HEK293T (cell line): ENCODE data around the gene SCN9A.

Experiments
- BHLHE40 ChIP-seq: fragments of 450-650 bp; IDR thresholded peaks from 2 replicates; pipeline ENCODE4 v1.6.1; 2016; ENCODE audit warnings: mild to moderate bottlenecking, moderate library complexity, borderline replicate concordance
- CTBP1 ChIP-seq: fragments of 450-650 bp; IDR thresholded peaks from 2 replicates; pipeline ENCODE4 v1.6.1; 2016; ENCODE audit warnings: borderline replicate concordance
- FOXM1 ChIP-seq: fragments of 450-650 bp; IDR thresholded peaks from 2 replicates; pipeline ENCODE4 v1.6.1; 2017; ENCODE audit warnings: mild to moderate bottlenecking, borderline replicate concordance
- HDGF ChIP-seq: fragments of 450-650 bp; IDR thresholded peaks from 2 replicates; pipeline ENCODE4 v1.6.1; 2017; ENCODE audit warnings: antibody characterized with exemption, borderline replicate concordance
- LEF1 ChIP-seq: fragments of 450-650 bp; IDR thresholded peaks from 2 replicates; pipeline ENCODE4 v1.6.1; 2017; ENCODE audit warnings: mild to moderate bottlenecking, borderline replicate concordance
- SP1 ChIP-seq: fragments of 450-650 bp; IDR thresholded peaks from 2 replicates; pipeline ENCODE4 v1.6.1; 2017
- ZNF384 ChIP-seq: fragments of 450-650 bp; IDR thresholded peaks from 2 replicates; pipeline ENCODE4 v1.6.1; 2016
- TF ChIP-seq, protein P1 (sequence below): fragments of 450-650 bp; IDR thresholded peaks from 2 replicates; pipeline ENCODE4 v1.6.1; 2016

DNA sequence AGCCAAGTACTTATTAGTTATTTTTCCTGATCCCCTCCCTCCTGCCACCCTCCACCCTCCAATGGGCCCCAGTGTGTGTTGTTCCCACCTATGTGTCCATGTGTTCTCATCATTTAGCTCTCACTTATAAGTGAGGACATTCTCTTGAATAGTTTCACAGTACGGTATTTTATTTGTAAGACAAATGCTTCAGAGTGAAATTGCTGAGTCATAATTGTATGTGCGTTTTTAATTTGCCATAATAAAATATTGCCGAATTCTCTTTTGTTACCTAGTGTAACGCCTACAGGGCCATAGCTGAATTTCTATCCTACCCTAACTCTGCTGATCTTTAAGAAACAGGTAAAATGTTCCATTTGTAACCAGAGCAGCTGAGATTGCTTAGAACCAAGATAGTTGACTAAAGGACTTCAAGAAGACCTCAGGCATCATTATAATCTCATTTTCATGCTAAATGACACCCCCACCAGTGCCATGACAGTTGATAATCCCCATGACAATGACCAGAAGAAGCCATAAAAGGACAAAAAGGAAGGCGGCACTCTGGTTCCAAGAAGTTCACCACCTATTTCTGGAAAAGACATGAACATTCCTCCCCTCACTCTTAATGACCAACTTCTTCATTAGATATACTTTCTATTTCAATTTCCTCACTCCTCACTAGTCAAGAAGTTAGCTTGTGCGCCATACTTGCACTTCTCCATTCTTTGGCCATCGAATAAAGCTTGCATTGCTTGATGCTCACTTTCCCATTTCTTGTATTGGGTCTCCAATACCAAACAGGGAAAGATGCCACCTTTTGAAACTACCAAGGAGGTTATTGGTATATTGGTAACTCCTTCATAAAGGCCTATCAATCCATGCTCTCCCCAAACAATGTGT lies 18.4 kb downstream of the SCN9A start:
- TF ChIP-seq HDGF, result no peak
- no peak for TF ChIP-seq CTBP1
- TF ChIP-seq LEF1, result no peak
- TF ChIP-seq SP1, result no peak
- TF ChIP-seq, protein P1, sequence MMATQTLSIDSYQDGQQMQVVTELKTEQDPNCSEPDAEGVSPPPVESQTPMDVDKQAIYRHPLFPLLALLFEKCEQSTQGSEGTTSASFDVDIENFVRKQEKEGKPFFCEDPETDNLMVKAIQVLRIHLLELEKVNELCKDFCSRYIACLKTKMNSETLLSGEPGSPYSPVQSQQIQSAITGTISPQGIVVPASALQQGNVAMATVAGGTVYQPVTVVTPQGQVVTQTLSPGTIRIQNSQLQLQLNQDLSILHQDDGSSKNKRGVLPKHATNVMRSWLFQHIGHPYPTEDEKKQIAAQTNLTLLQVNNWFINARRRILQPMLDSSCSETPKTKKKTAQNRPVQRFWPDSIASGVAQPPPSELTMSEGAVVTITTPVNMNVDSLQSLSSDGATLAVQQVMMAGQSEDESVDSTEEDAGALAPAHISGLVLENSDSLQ, result no peak
- no peak for TF ChIP-seq ZNF384
- TF ChIP-seq BHLHE40, result no peak
- TF ChIP-seq FOXM1, result no peak
